GM21360 (cell line): ENCODE results near the gene UBTD1.
"Not testable (repeated sequence)": the region's sequence is repeated elsewhere in the genome, so short reads cannot be mapped to it uniquely, and the experiment has no call there.

Experiments used
- ATAC-seq: cut with Tn5 transposase; IDR thresholded peaks from one replicate; pipeline ENCODE4 v1.9.1; 2021; ENCODE audit warnings: mild to moderate bottlenecking, moderate library complexity; ENCODE audit not compliant: unreplicated experiment

The UBTD1 gene, protein sequence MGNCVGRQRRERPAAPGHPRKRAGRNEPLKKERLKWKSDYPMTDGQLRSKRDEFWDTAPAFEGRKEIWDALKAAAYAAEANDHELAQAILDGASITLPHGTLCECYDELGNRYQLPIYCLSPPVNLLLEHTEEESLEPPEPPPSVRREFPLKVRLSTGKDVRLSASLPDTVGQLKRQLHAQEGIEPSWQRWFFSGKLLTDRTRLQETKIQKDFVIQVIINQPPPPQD

DNA sequence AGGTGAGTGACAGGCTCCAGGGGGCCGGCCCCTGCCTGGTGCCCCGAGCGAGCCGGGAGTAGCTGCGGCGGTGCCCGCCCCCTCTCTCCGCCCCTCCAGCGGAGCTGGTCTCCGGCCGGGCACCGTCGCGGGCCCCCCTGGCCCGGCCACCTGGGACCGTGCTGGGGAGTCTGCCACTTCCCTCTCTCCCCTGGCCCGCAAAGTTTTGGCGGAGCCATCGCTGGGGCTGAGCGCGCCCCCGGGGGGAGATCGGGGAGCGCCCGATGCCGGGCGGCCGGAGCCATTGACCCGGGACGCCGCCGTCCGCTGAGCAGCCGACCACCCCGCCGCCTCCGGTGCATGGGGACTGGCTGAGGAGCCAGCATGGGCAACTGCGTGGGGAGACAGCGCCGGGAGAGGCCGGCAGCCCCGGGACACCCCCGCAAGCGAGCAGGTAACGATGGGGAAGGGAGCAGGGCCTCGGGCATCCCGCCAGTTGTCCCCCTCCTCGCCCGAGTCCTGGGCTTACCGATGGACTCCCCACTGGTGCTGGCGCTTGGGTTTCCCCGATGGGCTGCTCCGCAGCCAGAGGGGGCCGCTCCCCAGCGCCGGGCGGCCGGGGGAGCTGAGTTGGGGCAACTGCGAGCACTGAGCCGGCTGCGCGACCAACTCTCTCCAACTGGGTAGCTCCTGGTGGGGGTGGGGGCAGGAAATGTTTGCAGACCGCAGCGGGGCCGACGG lies at the start of gene UBTD1:
TSS of gene UBTD1 (plus strand) at position 84 of the 720 bp plus-strand sequence. CDS start at position 364, 280 bp downstream.
- no peak for ATAC-seq

DNA sequence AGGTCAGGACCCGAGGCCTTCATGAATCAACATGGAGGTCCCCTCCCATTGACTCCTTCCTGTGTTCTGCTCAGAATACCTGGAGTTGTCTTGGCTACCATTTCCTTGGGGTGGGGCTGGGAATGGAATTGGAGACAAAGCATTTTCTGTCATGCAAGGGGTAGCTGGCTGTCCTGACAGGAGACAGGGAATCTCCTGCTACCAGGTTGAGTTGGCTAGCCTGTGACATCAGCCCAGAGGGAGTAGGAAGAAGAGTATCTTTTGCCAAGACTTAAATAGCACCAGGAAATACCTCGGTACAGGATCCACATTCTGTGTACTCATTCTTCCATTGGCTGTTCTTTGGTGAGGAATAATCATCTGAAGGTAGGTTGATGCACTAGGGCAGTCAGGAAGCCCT lies 47.9 kb upstream of the UBTD1 start:
- ATAC-seq = no peak

DNA sequence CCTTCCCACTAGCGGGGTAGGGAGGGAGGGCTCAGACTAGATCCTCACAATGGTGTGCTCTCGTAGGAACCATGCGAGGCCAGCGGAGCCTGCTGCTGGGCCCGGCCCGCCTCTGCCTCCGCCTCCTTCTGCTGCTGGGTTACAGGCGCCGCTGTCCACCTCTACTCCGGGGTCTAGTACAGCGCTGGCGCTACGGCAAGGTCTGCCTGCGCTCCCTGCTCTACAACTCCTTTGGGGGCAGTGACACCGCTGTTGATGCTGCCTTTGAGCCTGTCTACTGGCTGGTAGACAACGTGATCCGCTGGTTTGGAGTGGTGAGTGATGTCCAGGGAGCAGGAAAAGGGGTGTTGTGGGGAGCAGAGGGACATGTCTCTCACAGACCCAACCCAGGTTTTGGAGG lies 47.1 kb upstream of the UBTD1 start:
- no peak for ATAC-seq

DNA sequence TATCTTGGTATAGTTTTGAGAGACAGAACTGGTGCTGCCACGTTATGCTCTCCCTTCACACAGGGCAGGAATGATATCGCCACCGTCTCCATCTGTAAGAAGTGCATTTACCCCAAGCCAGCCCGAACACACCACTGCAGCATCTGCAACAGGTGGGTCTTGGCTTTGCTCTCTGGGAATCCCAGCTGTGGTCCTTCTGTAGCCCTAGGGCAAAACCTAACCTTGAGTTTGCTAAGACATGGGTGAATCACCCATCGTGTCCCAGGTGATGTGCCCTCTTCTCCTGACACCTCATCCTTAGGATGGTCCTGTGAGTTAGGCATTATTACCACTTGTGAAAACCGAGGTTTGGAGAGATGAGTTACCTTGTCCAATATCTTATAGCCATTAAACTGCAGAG lies 46.4 kb upstream of the UBTD1 start:
- no peak for ATAC-seq

DNA sequence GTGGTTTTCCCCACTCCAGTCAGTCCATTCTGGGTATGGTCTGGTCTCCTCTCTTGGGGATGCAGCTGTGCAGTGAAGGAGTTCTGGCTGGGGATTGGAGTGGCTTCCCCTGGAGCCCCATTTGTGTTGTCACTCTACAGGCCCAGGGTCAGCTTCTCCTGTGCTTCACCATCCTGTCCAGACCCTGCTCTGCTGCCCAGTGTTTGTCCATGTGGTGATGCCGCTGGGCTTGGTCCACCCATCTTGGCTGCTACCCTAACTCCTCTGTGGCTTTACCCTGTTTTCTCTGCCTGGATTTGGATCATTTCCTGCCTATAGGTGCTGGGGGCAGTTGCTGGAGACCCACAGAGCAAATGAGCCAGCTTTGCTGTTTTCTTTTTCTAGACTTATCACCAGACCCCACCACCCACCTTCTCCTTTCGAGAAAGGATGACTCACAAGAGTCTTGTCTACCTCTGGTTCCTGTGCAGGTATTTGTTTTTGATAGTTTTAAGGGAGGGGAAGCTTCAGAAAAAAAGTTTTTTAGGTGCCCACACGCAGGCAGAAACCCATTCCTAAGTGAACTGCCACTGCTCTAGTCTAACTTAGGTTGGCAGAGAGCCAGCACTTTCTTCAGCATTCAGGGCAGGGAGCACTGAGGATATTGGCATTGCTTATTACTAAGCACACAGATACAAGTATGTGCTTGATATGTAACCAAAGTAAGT lies 44.2 kb upstream of the UBTD1 start:
- ATAC-seq = no peak

DNA sequence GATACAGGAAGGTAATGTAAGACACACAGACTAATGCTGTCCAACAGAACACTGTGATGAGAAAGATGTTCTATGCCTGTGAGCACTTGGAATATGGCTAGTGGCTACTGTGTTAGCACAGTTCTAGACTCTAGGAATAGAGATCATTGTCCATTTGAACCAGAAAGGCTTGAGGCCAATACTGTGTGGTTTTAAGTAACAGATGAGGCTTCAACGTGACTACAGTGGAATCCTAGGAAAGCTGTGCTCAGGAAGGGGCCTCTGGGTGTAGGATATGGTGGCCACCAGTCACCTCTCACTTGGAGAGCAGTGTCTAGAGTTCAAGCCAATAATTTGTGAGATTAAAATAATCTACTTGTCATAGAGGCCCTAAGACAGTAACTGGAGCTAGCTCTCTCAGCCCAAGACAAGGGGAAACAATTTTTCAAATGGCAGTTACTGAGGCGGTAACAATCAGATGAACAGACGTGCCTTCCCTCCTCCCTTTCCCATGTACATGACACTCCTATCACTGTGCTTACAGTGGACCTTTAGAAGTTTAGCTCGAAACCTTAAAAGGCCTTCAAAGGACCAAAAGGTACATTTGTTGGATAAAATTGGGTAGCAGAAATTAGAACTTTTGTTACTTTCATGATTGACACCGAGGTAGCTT lies 42.6 kb upstream of the UBTD1 start:
- no peak for ATAC-seq

DNA sequence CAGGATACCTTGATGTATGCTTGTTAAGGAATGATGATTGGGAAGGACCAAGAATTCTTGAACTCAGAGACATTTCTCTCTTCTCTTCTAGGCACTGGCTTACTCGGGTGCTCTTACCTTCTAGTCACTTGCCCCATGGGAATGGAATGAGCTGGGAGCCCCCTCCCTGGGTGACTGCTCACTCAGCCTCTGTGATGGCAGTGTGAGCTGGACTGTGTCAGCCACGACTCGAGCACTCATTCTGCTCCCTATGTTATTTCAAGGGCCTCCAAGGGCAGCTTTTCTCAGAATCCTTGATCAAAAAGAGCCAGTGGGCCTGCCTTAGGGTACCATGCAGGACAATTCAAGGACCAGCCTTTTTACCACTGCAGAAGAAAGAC lies 42.0 kb upstream of the UBTD1 start:
- ATAC-seq = no peak

DNA sequence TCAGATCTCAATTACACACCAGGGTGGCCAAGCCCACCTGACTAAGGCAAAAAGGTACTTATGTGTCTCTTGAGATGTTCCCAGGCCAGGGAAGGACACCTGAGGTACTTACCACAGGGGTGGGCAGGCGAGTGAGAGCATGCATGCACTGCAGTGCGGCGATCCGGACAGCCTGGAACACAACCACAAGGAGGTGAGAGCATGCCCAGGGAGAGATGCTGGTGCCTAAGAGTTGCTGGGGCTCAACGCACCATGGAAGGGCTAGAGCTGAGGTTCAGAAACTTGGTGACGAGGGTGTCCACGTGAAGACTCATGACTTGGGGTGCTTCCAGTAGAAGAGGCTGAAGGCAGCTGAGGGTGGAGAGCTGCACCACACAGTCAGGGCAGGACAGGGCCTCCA lies 39.6 kb upstream of the UBTD1 start:
- no peak for ATAC-seq

DNA sequence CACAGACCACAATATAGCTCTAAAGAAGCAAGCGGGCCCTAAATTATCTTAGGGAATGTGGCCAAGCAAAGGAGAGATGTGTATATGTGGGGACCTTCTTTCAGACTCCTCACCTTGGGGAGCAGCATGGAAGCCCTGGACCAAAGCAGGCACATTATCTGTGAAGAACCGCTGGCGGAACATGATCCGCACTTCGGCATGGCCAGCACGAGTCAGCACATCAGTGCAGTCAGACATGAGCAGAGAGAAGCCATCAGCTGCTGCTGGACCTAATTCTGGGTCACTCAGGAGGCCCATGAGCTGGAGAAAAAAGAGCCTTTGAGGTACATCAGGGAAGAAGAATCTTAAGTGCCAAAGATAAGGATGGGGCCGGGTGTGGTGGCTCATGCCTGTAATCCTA lies 38.8 kb upstream of the UBTD1 start:
- no peak for ATAC-seq

DNA sequence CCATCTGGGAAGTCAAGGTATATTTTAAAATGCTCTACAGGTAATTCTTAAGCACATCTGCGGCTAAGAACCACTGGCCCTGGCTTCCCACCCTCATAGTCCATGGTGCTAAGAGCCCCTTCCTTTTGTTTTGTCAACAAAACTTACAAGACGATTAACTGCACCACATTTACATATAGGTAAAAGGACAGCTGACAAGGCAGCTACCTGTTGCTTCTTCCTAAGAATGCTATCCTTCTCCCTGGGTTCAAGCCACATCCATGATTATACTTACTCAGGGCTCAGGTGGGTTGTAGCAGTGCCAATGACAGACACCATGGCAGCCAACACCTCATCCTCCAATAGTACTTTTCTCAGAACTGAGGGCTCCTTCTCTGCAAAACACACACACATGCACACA lies 36.4 kb upstream of the UBTD1 start:
- ATAC-seq = no peak

DNA sequence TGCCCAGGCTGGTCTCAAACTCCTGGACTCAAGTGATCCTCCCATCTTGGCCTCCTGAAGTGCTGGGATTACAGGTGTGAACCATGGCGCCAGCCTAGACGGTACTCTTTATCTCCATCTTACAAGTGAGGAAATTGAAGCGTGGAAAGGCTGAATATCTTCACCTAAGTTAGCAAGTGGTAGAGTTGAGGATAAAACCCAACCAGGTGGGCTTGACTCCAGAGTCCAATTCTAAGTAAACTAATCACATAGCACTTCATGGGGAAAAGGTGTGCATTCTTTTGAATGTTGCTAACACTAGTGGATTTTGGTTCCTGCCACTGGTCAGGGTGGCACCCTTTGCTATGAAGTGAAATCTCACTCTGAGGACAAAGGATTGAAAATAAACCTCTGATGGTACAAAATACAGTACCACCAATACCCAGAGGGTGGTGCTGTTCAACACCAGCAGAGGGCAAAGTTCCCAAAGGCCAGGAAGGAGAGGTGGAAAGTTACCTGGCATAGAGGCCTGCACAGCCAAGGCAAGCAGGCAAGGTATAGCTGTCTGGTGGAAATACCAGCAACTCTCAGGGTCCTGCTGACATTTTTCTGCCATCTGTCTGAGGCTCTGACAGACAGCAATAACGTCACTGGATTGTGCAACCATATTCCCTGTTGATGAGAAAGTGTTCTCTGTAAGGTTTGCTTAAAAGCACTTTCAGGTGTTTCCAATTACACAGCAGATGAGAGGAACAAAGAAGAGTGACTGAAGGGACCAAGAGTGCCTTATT lies 35.2 kb upstream of the UBTD1 start:
- no peak for ATAC-seq

DNA sequence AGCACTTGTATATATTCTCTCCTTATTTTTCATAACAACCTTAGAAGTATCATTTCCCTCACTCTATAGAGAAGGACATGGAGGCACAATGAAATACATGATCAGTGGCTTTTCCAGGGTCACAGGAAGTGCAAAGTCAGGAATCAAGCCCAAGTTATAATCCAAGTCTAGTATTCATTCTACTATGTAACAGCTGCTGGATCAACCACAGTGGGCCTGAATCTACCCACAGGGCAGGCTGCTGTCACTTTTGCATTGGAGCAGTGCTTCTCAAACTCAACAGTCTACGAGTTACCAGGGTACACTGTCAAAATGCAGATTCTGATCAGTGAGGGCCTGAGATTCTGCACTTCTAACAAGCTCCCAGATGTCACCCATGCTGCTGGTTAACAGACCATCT lies 34.5 kb upstream of the UBTD1 start:
- ATAC-seq = no peak

DNA sequence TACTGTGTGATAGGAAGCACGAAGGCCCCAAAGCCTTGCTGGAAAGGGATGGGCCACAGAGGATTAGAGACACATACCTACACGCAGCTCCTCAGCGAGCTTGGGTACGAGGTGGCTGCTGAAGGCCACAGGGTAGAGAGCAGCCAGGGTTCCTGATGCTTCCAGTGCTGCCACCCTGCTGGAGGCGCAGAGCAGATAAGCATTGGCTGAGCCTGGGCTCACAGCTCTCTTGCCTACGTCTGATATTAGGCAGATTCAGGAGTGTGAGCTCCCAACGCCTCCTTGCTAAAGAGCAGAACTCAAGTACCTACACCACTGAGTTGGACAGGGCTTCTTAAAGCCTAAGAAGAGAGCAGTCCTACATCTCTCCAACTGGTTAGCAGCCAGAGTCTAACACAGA lies 32.7 kb upstream of the UBTD1 start:
- no peak for ATAC-seq

DNA sequence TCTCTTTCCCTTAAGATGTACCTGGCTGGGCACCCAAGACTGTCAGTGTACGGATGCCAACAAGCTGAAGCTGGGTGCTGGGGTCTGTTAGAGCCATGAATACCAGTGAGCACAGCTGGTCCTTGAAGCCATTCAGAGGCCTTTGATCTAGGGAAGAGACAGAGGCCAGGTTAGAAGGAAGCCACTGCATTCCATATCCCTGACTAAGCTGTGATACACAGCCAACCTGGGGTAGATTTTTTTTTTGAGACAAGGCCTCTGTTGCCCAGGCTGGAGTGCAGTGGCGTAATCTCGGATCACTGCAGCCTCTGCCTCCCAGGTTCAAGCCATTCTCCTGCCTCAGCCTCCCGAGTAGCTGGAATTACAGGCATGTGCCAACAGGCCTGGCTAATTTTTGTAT lies 32.0 kb upstream of the UBTD1 start:
- no peak for ATAC-seq

DNA sequence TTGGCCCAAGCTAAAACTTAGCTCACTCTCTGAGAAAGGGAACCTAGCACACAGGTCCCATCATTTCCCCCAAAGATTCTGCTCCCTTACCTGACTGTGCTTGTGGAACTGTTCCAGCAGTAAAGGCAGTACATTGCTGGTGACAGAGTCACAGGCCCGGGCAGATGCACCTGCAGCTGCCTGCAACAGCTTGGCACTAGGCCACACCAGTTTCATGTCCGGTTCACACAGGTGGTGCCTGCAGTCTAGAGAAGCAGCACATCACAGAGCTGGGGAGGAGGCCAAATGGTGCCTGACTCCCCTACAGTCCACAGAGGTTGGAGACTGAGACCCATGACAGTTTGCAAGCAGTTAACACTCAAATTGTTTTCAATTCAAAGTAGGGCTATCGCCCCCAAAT lies 30.6 kb upstream of the UBTD1 start:
- ATAC-seq = no peak

DNA sequence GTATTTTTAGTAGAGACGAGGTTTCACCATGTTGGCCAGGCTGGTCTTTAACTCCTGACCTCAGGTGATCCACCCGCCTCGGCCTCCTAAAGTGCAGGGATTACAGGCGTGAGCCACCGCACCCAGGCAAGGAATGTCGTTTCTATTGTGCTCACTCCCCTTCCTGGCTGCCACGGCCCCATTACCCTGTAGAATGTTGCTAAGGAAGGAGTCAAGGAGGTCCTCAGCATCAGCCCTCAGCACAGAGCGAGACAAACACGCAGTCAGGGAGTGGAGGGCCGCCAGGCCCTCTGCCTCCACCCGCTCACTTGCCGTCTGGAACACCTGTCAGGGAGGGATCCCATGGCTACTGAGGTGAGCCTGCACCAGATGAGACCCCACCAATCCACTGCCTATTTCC lies 29.9 kb upstream of the UBTD1 start:
- not testable (repeated sequence) for ATAC-seq

DNA sequence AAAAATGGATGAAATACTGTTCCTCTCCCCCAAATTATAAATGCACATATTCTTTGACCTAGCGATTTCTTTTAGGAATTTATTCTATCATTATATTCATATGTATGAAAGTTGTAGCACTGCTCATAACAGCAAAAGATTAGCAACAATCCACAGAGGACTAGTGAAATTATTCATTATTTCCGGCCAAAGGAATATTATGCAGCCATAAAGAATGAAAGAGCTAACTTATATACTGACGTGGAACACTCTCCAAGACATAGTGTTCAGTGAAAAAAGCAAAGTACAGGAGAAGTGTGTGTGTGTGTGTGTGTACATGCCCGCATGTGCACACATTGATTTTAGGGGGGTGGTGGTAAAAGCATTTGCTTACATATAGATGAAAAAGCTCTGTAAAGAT lies 23.8 kb upstream of the UBTD1 start:
- no peak for ATAC-seq

DNA sequence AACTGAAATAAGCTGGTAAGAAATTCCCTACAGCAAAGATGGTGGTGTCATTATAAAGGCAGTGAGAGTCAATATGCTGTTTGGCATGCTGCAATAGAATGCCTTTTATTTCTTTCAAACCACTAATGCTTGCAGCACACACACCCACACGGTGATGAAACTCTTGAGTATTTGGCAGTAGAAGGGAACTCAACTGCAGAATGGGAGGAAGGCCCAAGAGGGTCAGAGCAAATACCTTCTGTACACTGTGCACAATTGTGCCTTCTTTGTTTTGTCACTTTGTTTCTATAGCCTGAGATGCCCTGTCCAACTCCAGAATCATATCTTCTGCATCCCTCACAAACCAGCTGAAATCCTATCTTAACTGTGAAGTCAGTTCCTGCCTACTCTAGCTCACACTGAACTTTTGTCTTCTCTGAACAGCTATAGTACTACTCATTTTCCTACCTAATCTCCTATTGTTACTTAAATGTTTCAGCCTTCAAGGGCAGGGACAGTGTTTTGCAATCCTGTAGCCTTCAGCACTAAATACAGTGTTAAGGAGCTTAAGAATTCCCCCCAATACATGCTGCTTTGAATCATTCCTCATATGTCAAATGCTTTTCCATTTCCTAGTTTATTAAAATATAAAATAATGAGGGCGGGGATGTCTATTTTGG lies 22.7 kb upstream of the UBTD1 start:
- ATAC-seq = no peak

DNA sequence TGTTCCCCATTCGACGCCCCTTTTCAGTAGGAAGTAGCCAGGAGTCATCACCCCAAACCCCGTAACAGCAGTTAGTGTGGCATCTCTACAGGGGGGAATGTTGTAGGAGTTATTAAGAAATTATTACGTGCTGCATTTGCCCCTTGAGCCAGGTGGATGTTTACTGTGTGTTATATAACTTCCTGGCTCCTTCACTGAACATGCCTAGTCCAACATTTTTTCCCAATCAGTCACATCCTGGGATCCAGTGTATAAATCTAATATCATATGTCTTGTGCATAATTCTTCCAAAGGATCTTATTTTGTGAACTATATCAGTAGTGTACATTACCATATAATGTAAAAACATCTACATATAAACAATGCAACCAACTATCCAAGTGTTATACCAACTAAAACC lies 19.3 kb upstream of the UBTD1 start:
- not testable (repeated sequence) for ATAC-seq

DNA sequence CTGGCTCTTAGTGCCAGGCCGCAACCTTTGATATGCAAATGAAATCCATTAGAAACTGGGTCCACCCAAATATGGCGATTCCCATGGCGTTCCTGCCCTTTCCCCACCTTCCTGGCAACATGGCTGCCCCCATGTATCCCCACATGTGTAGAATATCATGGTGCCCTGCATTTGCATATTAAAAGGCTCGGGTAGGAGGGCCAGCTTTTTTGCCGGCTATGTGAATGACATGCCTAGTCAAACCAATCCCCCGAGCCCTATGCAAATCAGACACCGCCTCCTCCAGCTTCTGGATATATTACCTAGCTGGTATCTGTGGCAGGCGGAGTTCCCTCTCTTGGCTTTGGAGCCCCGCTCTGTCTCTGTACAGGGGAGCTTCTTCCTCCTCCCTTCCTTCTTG lies 18.8 kb upstream of the UBTD1 start:
- no peak for ATAC-seq
